AG09319 (cell line): ENCODE data around the gene ZNF892.

Source experiments
- DNase-seq: peaks from one replicate; pipeline ENCODE4 v3.0.0-alpha.2; 2010; ENCODE audit warnings: low read depth; ENCODE audit errors: extremely low read depth
- CTCF ChIP-seq: IDR thresholded peaks from 2 replicates; pipeline ENCODE4 v1.5.1; 2011; ENCODE audit warnings: low read depth, mild to moderate bottlenecking, inconsistent platforms, low read length, moderate library complexity

Gene ZNF892

GRCh38 chr2:95207111-95207961, at the start of gene ZNF892:
TSS of gene ZNF892 (plus strand) at chr2:95207521. CDS start at chr2:95207816, 295 bp downstream.
- DNase-seq: peak; percentile 62
- peak; percentile 50 for TF ChIP-seq CTCF

DNA sequence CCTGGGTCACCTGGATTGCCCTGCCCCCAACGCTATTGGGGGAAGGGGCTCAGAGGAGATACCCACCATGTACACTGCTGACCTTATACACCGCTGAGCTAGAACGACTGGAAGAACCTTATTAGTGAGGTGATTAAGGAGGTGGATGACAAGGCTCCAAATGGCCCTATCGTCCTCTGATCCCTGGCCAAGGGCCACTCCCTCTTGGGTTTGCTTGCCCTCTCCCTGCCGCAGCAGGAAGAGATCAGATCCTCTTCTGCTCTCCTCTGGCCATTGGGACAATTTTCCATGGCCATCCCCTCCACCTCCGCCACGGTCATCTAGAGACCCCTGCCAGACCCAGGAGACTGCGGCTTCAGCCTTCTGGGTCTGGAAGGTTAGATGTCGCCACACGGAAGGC, 48.9 kb upstream of the ZNF892 start:
- DNase-seq: no peak
- no peak for TF ChIP-seq CTCF

DNA sequence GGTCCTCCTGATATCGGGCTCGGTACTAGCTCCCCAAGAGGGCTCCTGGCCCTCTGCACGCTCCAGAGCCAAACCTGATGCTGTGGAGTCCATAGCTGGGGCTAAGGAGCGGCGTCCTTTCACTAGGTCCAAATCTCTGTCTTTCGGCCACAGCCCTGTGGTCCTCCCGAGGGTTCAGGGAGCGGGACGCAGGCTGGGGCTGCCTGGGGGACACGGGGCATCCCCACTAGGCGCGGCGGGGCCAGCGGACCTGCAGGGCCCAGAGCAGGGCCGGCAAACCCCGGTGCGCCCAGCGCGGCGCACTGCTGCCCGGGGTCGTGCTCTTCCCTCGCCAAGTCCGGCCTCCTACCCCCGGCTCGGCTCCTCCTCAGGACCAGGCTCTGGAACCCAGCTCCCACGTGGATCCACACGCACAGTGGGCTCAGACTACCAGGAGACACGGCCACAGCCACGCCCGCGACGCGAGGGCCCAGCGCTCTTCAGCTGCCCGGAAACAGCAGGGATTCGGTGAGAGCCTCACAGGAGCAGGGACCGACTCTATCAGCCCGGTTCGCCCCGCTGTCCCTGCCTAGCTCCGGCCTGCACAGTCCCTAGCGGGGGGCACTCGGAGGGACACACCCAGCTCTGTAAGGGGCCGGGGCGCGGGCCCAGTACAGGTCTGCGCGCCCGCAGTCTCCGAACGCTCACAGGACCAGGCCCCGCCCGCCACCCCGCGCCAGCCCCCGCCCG, 48.3 kb upstream of the ZNF892 start:
- no peak for TF ChIP-seq CTCF
- DNase-seq: no peak

DNA sequence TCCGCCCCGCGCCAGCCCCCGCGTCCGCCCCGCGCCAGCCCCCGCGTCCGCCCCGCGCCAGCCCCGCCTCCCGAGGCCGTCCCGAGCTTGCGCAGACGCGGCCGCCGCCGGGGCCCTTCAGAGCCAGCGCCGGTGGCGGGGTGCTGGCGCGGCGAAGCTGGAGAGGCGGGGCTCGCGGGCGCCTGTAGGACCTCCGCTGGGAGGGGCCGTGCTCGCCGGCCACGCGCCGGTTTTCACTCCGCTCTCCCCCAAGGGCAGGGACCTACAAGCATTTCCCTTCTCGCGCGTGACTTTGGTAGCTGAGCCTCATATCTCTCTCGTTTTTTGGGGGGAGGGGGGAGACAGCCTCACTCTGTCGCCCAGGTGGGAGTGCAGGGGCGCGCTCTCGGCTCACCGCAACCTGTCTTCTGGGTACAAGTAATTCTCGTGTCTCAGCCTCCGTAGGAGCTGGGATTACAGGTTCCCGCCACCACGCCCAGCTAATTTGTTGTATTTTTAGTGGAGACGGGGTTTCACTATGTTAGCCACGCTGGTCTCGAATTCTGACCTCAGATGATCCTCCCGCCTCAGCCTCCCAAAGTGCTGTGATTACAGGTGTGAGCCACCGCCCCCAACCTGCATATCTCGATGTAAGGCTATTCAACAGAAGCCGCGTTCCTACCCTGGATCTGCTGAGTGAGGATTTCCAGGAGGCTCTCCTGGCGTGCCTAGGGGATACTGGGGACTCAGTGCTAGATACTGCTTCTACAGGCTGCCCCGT, 47.5 kb upstream of the ZNF892 start, which contains the start of gene ZNF514:
Gene ZNF514 (minus strand): TSS at position 159 of the 760 bp plus-strand sequence. CDS start 6,595 bp downstream, outside the sequence.
- no peak for TF ChIP-seq CTCF
- peak; percentile 28 for DNase-seq

DNA sequence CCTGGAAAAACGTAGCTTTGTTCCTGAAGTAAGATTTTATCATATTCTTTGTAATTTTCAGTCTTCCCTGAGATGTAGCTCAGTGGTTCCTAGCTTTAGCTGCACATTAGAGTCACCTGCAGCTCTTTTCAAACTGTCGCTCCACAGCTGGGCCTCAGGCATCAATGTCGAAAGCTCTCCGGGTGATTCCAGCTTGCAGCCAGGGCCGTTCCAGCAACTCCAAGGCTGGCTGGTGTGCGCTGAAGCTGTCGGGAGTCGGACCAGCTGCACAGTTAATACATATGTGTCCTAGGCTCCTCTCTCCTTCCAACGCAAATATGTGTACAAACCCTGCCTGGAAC, 42.3 kb upstream of the ZNF892 start:
- no peak for DNase-seq
- TF ChIP-seq CTCF: no peak

DNA sequence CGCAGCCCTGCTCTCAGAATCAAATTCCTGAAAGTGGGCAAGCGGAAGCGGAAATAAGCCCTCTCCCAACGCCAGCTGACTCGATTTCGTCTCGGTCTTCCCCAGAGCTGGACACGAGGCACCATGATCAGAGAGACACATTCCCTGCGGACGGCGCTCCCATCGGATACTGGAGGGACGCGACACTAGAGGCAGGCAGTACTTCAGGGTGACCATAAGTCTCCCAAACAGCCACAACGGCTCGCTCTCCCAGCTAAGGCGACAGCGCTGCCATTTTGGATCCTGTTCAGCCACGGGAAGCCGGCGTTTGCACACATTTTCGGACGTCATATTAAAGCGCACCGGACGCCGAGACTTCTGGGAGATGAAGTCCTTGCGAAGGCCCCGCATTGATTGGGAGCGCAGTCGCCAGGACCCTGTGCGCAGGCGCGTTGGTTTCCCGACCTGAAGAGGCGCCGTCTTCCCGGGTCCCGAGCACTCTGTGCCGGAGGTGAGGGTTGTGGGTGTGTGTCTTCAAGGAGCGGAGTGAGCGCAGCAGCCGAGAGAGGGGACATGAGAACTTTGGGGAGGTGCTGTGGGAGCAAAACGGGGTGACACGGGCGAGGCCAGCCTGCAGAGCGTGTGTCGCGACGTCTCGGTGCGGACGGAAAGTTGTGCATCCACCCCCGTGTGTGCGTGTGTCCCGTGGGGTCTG, 41.8 kb upstream of the ZNF892 start, which contains the start of gene ZNF2:
Gene ZNF2 (plus strand): TSS at position 439 of the 694 bp plus-strand sequence. CDS start 10,418 bp downstream, outside the sequence.
- no peak; the same call in 1 of the 2 replicates for TF ChIP-seq CTCF
- peak; percentile 93 for DNase-seq
